H1 (cell line): ENCODE data around the gene KCP.
A peak's percentile ranks its signal among the peaks of the same experiment; 100 is the strongest.

Experiments used
- BACH1 ChIP-seq: IDR thresholded peaks from 2 replicates; pipeline ENCODE4 v1.6.1; 2012; ENCODE audit warnings: low read length, improper control_type of control experiment
- CBX5 ChIP-seq: fragments of 300-800, 300-1000 bp; sonication (generic); IDR thresholded peaks from 2 replicates; pipeline ENCODE4 v1.7.1; 2016; ENCODE audit warnings: antibody characterized with exemption, low read length, low read depth
- CREB1 ChIP-seq: IDR thresholded peaks from 2 replicates; pipeline ENCODE4 v1.6.1; 2012; ENCODE audit warnings: inconsistent platforms
- EP300 ChIP-seq, 2 experiments: IDR thresholded peaks; 1 replicate in 1 of 2; 2 replicates in 1 of 2; pipeline ENCODE4 v1.6.1; 2011 to 2012; ENCODE audit warnings: low read depth in 2 of 2, low read length in 2 of 2, mild to moderate bottlenecking in 2 of 2, borderline replicate concordance in 1 of 2, inconsistent platforms in 1 of 2, moderate library complexity in 1 of 2
- KDM1A ChIP-seq: fragments of 200-600, 300-600 bp; sonication (generic); IDR thresholded peaks from 2 replicates; pipeline ENCODE4 v1.7.1; 2016; ENCODE audit warnings: mild to moderate bottlenecking, low read length, borderline replicate concordance
- NRF1 ChIP-seq: IDR thresholded peaks from 2 replicates; pipeline ENCODE4 v1.6.1; 2011; ENCODE audit warnings: mild to moderate bottlenecking, low read depth, low read length, improper control_type of control experiment
- POLR2A ChIP-seq, 2 experiments: IDR thresholded peaks; 1 replicate in 1 of 2; 2 replicates in 1 of 2; pipeline ENCODE4 v1.6.1; 2011; ENCODE audit warnings: low read depth in 2 of 2, low read length in 2 of 2, mild to moderate bottlenecking in 2 of 2; ENCODE audit errors: control extremely low read depth in 1 of 2
- POLR2AphosphoS5 ChIP-seq: IDR thresholded peaks from 2 replicates; pipeline ENCODE4 v1.6.1; 2011; ENCODE audit warnings: low read depth, low read length
- TAF1 ChIP-seq: IDR thresholded peaks from 2 replicates; pipeline ENCODE4 v1.6.1; 2011; ENCODE audit warnings: mild to moderate bottlenecking, low read depth, low read length
- USF2 ChIP-seq: IDR thresholded peaks from 2 replicates; pipeline ENCODE4 v1.6.1; 2011; ENCODE audit warnings: low read length, improper control_type of control experiment
- YY1 ChIP-seq: IDR thresholded peaks from 2 replicates; pipeline ENCODE4 v1.6.1; 2011; ENCODE audit warnings: low read depth, mild to moderate bottlenecking, low read length
- TF ChIP-seq, protein P1 (sequence below), 3 experiments: IDR thresholded peaks; 1 replicate in 2 of 3; 2 replicates in 1 of 3; pipeline versions ENCODE4 v1.5.1 to v1.6.1; 2011; ENCODE audit warnings: low read length in 3 of 3, mild to moderate bottlenecking in 3 of 3, inconsistent platforms in 2 of 3, low read depth in 1 of 3, moderate library complexity in 1 of 3; ENCODE audit not compliant: insufficient read depth in 1 of 3; ENCODE audit errors: control extremely low read depth in 1 of 3

DNA sequence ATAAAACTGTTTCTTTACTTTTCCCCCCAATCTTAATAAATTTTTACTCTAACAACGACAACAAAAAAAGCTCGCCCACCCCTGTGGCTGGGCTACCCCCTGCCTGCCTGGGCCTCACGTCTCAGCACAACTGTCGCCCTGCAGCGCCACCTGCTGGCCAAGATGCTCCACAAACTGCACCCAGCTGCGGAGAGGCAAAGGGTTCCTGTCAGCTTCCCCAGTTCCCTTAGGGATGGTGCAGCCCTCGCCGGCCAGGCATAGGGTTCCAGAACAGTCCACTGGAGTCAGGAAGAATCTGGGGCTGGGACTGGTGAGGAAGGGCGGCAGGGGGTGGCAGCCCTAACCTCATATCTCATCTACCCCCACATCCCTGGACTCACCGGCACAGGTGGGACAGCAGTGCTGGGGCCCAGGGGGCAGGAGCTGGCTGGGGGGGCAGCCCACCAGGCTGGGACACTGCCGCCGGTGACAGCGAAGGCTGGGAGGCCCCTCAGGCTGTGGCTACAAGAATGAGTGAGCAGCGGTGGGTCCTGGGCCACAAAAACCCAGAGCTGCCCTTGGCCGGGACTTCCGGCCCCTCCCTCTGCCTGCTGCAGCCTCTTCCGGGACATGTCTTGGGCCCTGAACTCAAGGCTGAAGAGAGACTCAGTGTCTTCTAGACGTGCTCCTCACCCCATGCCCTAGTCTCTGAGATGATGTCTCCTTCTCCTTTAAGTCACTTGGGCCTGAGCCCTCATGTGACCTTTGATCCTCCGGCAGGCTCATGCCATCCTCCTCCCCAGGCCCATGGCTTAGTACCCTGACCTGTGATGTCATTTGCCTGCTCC lies 26.7 kb downstream of the KCP start:
- TF ChIP-seq, protein P1, sequence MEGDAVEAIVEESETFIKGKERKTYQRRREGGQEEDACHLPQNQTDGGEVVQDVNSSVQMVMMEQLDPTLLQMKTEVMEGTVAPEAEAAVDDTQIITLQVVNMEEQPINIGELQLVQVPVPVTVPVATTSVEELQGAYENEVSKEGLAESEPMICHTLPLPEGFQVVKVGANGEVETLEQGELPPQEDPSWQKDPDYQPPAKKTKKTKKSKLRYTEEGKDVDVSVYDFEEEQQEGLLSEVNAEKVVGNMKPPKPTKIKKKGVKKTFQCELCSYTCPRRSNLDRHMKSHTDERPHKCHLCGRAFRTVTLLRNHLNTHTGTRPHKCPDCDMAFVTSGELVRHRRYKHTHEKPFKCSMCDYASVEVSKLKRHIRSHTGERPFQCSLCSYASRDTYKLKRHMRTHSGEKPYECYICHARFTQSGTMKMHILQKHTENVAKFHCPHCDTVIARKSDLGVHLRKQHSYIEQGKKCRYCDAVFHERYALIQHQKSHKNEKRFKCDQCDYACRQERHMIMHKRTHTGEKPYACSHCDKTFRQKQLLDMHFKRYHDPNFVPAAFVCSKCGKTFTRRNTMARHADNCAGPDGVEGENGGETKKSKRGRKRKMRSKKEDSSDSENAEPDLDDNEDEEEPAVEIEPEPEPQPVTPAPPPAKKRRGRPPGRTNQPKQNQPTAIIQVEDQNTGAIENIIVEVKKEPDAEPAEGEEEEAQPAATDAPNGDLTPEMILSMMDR (IDR thresholded peaks at IDR 0.05; ENCODE audit: control extremely low read depth in 1 of 3, insufficient read depth in 1 of 3, low read depth in 1 of 3, low read length in 3 of 3) = peak in 2 of 3 experiments; percentile 92 to 94; a peak in 3 of 4 replicates
- TF ChIP-seq BACH1 = no peak
- 0 out of 2 replicates have a peak, but pooled peaks have one; percentile 18 for TF ChIP-seq YY1
- TF ChIP-seq POLR2AphosphoS5 = no peak
- TF ChIP-seq CBX5 = no peak
- TF ChIP-seq USF2 = no peak
- no peak for TF ChIP-seq POLR2A (IDR thresholded peaks at IDR 0.05; ENCODE audit: control extremely low read depth in 1 of 2, low read depth in 2 of 2, low read length in 2 of 2)
- no peak for TF ChIP-seq NRF1
- no peak for TF ChIP-seq EP300 (IDR thresholded peaks at IDR 0.05; ENCODE audit: borderline replicate concordance in 1 of 2, low read depth in 2 of 2, low read length in 2 of 2)
- no peak for TF ChIP-seq KDM1A
- no peak for TF ChIP-seq TAF1
- no peak; the same call in 1 of the 2 replicates for TF ChIP-seq CREB1
